HG02763 (cell line): ENCODE results near the gene RGMA.

Experiments used
- ATAC-seq: cut with Tn5 transposase; IDR thresholded peaks from one replicate; pipeline ENCODE4 v1.9.1; 2021; ENCODE audit warnings: mild to moderate bottlenecking, moderate library complexity; ENCODE audit not compliant: unreplicated experiment

RGMA gene

GRCh38 chr15:93102211-93102610 is 13.2 kb upstream of the RGMA start:
- no peak for ATAC-seq

- ATAC-seq, result no peak
Observed at GRCh38 chr15:93093765-93094164, 4.8 kb upstream of the RGMA start.

- no peak for ATAC-seq
Observed at GRCh38 chr15:93091465-93091864, 2.5 kb upstream of the RGMA start.

GRCh38 chr15:93089727-93090305 is 805 bp upstream of the RGMA start:
- ATAC-seq, result no peak

GRCh38 chr15:93088200-93088980 is 621 bp downstream of the RGMA start:
- ATAC-seq, result no peak

GRCh38 chr15:93087825-93088199 is 1.2 kb downstream of the RGMA start:
- no peak for ATAC-seq

GRCh38 chr15:93086791-93087190 is 2.2 kb downstream of the RGMA start:
- no peak for ATAC-seq

GRCh38 chr15:93085692-93086091 is 3.3 kb downstream of the RGMA start:
- no peak for ATAC-seq

- no peak for ATAC-seq
Observed at GRCh38 chr15:93082861-93083260, 6.2 kb downstream of the RGMA start.

GRCh38 chr15:93081399-93081798 is 7.6 kb downstream of the RGMA start:
- no peak for ATAC-seq

GRCh38 chr15:93080451-93080850 is 8.6 kb downstream of the RGMA start:
- no peak for ATAC-seq

- ATAC-seq, result no peak
Observed at GRCh38 chr15:93076875-93077274, 12.1 kb downstream of the RGMA start.

- ATAC-seq, result no peak
Observed at GRCh38 chr15:93076217-93076616, 12.8 kb downstream of the RGMA start.

- ATAC-seq, result no peak
Observed at GRCh38 chr15:93074599-93074998, 14.4 kb downstream of the RGMA start.

GRCh38 chr15:93073465-93073952 is 15.5 kb downstream of the RGMA start:
- ATAC-seq, result no peak

- no peak for ATAC-seq
Observed at GRCh38 chr15:93072411-93073394, 16.3 kb downstream of the RGMA start.

GRCh38 chr15:93072011-93072410 is 17.0 kb downstream of the RGMA start:
- no peak for ATAC-seq

GRCh38 chr15:93071469-93071936 is 17.5 kb downstream of the RGMA start:
- ATAC-seq, result no peak

GRCh38 chr15:93070551-93071296 is 18.3 kb downstream of the RGMA start:
- ATAC-seq, result no peak

GRCh38 chr15:93070132-93070531 is 18.9 kb downstream of the RGMA start:
- no peak for ATAC-seq
